ENCODE data around the gene KLHDC8B.

KLHDC8B gene

DNA sequence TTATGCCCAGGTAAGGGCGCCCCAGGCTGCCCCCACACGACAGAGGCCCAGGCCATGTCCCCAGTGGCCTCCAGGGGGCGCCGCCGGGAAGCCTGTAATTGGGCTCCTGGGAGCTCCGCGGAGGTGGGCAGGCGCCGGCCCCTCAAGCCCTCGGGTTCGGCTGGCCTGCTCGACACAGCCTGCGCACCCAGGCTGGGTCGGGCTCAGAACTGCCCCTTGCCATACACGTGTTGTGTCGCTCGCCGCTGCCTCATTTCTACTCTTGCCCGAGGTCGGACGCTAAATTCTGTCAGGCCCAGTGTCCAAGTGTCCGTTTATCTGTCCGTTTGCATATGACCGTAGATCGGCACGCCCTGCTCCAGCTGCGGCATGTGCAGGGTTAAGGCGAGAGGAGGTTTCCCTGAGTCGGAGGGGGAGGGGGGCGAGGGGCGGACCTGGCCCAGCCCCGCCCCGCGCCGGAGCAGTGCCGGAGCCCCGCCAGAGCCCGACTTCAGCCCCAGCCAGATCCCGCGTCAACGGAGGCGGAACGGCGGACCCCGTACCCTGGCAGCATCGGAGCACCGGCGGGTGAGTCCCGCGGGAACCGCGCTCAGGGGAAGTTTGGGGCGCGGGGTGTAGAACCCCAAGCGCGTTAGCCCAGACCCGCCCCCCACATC is at the start of gene KLHDC8B:
KLHDC8B (plus strand) TSS at position 480 of the 656 bp plus-strand sequence. CDS start 1,172 bp downstream, outside the sequence.
- peak; percentile 94 for DNase-seq (ENCODE audit: low spot score)
- TF ChIP-seq CTCF (IDR thresholded peaks at IDR 0.05; ENCODE audit: extremely low read depth, missing control alignments): peak; percentile 96

DNA sequence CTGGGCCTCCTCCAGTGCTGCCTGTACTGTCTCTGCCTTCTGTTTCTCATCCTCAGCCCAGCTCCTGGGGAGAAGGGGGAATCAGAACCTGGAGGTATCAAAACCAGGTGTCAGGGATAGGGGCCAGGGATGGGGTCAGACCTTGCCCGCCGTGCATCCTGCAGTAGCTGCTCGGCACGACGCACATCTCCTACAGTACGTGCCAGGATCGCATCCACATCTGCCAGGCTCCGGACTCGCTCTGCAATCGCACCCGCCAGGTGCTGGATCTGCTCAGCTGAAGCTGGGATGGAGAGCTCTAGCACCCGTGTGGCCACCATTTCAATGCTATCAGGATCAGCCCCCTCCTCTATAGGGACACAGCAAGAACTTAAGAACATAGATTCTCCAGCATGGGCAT is 49.4 kb upstream of the KLHDC8B start:
- DNase-seq (ENCODE audit: low spot score): no peak
- TF ChIP-seq CTCF (IDR thresholded peaks at IDR 0.05; ENCODE audit: extremely low read depth, missing control alignments): no peak

DNA sequence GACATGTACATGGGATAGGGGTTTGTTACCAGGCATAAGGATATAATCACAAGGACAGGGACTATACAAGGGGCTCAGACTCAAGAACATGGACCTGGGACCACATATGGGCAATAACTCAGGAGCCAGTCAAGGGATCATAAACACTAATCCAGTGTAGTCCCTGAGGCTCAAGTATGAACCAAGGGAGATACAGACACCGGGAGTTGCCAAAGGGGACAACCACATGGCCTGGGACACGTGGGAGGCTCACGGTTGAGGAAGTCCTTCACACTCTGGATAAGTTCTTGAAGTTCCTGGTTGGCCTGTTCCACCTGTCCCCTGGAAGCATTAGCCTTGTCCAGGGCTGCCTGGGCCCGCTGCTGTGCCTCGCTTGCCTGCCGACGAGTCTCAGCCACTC is 48.9 kb upstream of the KLHDC8B start:
- DNase-seq (ENCODE audit: low spot score): no peak
- no peak for TF ChIP-seq CTCF (IDR thresholded peaks at IDR 0.05; ENCODE audit: extremely low read depth, missing control alignments)

GRCh38 chr3:49122886-49123545 is 48.4 kb upstream of the KLHDC8B start:
- no peak for TF ChIP-seq CTCF (IDR thresholded peaks at IDR 0.05; ENCODE audit: extremely low read depth, missing control alignments)
- no peak for DNase-seq (ENCODE audit: low spot score)

- no peak for DNase-seq (ENCODE audit: low spot score)
- no peak for TF ChIP-seq CTCF (IDR thresholded peaks at IDR 0.05; ENCODE audit: extremely low read depth, missing control alignments)
Observed at GRCh38 chr3:49123687-49124086, 47.7 kb upstream of the KLHDC8B start.

DNA sequence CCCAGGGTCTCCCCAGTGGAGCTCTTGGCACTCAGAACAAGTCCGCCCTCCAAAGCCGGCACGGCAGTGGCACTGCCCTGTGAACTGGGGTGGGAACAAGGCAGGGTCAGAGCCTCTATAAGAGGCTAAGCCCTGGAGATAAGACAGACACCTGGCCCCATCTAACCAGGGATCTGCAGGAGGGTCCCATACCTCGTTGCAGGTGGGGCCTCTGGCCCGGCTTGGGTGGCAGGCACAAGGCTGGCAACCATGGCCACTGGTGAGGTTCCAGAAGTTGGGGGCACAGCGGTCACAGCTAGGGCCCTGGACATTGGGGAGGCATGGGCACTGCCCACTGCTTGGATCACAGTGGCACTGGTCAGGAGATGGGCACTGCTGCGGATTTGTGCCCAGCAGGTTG is 47.2 kb upstream of the KLHDC8B start:
- no peak for TF ChIP-seq CTCF (IDR thresholded peaks at IDR 0.05; ENCODE audit: extremely low read depth, missing control alignments)
- DNase-seq (ENCODE audit: low spot score): no peak

GRCh38 chr3:49124991-49125670 is 46.3 kb upstream of the KLHDC8B start:
- TF ChIP-seq CTCF (IDR thresholded peaks at IDR 0.05; ENCODE audit: extremely low read depth, missing control alignments): peak; percentile 29
- no peak for DNase-seq (ENCODE audit: low spot score)

Data from GM20000 (cell line).